ENCODE results near the gene GOLGA6D.
"Not testable (repeated sequence)": the region's sequence is repeated elsewhere in the genome, so short reads cannot be mapped to it uniquely, and the experiment has no call there.

GOLGA6D gene

DNA sequence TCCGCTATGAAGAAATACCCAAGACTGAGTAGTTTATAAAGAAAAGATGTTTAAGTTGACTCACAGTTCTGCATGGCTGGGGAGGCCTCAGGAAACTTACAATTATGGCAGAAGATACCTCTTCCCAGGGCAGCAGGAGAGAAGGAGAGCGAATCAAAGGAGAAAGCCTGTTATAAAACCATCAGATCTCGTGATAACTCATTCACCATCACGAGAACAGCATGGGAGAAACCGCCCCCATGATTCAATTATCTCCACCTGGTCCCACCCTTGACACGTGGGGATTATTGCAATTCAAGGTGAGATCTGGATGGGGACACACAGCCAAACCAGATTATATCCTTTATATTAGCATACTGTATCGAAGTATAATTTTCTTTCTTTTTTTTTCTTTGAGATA lies 49.5 kb downstream of the GOLGA6D start:
- not testable (repeated sequence) for DNase-seq (ENCODE audit: low read depth in 2 of 2)

- DNase-seq (ENCODE audit: low read depth in 2 of 2): not testable (repeated sequence)
These were observed 51.2 kb downstream of the GOLGA6D start for GRCh38 chr15:75333654-75334419.

DNA sequence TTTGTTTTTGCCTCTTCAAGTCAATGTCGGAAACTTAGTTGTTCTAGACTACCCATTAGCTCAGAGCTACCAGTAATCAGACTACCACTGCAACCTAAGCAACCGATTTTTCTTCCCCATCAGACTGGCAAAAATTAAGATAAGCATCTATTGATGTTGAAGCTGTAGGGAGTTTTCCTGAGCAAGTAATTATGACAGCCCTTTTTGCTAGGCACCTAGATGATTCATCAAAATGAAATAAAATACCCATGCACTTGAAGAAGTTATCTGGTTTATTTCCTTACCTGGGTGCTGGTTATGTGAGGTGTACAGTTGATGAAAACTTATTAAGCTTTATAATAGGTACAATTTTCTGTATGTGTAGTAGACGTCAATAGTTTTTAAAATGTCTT lies 52.7 kb downstream of the GOLGA6D start:
- no peak for DNase-seq (ENCODE audit: low read depth in 2 of 2)

DNA sequence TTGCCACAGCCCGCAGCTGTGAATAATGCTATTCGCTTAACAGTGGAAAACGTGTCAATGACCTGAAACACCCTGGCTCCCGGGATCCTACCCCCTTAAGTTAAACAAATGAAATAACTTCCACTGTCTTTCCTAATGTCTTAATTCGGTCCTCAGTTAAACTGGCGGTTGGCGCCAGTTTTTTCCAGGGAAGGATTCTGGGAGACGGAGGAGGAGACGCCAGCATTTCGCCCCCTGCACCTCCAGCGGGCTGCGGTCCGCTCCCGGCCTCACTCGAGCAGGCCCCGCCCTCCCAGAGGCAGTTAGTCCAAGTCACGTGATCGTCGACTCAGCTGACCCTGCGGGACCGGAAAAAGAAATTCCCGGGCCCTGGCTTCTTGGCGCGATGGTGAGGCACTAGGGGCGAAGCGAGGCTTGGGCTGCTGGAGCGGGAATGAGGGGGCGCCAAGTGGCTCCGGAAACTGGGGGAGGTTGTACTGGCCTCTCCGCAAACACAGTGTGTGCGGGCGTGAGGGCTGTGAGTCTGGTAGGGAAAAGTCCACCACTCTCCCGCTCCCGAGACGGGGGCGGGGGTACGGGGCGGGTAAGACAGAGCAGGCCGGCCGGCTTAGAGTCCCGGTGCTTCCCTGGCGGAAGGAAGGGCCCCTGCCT lies 53.2 kb downstream of the GOLGA6D start, which contains the start of gene COMMD4:
TSS of gene COMMD4 (plus strand) at position 359 of the 651 bp plus-strand sequence. CDS start at position 386, 27 bp downstream.
- DNase-seq (ENCODE audit: low read depth in 2 of 2): peak; percentile 90 to 94

- DNase-seq (ENCODE audit: low read depth in 2 of 2): no peak
These were observed 56.1 kb downstream of the GOLGA6D start for GRCh38 chr15:75338661-75339240.

- no peak for DNase-seq (ENCODE audit: low read depth in 2 of 2)
These were observed 57.1 kb downstream of the GOLGA6D start for GRCh38 chr15:75339531-75340240.

DNA sequence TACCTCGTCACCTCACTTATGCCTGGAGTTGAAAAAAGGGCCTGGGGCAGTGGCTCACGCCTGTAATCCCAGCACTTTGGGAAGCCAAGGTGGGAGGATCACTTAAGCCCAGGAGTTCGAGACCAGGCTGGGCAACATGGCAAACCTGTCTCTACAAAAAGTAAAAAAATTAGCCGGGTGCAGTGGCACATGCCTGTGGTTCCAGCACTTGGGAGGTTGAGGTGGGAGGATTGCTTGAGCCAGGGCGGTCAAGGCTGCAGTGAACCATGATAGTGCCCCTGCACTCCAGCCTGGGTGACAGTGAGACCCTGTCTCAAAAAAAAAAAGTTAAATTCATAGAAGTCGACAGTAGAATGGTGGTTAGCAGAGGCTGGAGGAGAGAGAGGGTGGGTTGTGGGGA lies 59.6 kb downstream of the GOLGA6D start:
- DNase-seq (ENCODE audit: low read depth in 2 of 2): no peak

DNA sequence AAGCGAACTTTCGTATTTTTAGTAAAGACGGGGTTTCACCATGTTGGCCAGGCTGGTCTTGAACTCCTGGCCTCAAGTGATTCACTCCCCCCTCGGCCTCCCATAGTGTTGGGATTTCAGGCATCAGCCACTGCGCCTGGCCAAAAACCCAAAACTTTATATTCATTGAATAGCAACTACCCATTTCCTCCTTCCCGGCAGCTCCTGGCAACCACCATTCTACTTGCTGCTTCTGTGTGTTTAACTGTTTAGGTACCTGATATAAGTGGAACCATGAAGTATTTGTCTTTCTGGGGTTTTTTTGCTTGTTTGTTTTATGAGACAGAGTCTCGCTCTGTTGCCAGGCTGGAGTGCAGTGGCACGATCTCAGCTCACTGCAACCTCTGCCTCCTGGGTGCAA lies 61.3 kb downstream of the GOLGA6D start:
- not testable (repeated sequence) for DNase-seq (ENCODE audit: low read depth in 2 of 2)

Measured in fibroblast of skin of left quadriceps (primary cell).